WTC11 (cell line): ENCODE measurements around the gene METTL21C. TPM values are rescaled to one million over a fixed set of nuclear protein-coding genes. Genes with fewer than 3 reads are reported as not detected.

Experiments used
- ATAC-seq: fragments of 200-7000 bp; cut with Tn5 transposase; 2 replicates; pipeline ENCODE4 v1.10.0; 2021; ENCODE audit warnings: mild to moderate bottlenecking, moderate library complexity
- CTCF ChIA-PET: fragments of 300-600 bp; sonication (Branson Sonifier 250); formaldehyde crosslinking; loops from one replicate; lab custom pipeline; 2021; ENCODE audit warnings: antibody characterized with exemption; lab: Charles Lee
- POLR2A ChIA-PET: fragments of 350-600 bp; sonication (Branson Sonifier 250); formaldehyde crosslinking; loops from one replicate; lab custom pipeline; 2021; ENCODE audit warnings: antibody characterized with exemption; lab: Charles Lee
- DNase-seq: peaks from one replicate; pipeline ENCODE4 v3.0.0; 2021; ENCODE audit warnings: low spot score
- H3K27ac Mint-ChIP-seq: 2 replicates; pipeline ENCODE4 v1.8.0; 2021; ENCODE audit warnings: mixed read lengths
- H3K27me3 Mint-ChIP-seq: 2 replicates; pipeline ENCODE4 v1.8.0; 2021; ENCODE audit warnings: low read depth, mild to moderate bottlenecking, moderate library complexity, mixed read lengths
- H3K36me3 Mint-ChIP-seq: 2 replicates; pipeline ENCODE4 v1.8.0; 2021; ENCODE audit warnings: mixed read lengths
- H3K4me1 Mint-ChIP-seq: 2 replicates; pipeline ENCODE4 v1.8.0; 2022; ENCODE audit warnings: mixed read lengths
- H3K4me3 Mint-ChIP-seq: 2 replicates; pipeline ENCODE4 v1.8.0; 2021; ENCODE audit warnings: mild to moderate bottlenecking, moderate library complexity, mixed read lengths
- H3K9me3 Mint-ChIP-seq: 2 replicates; pipeline ENCODE4 v1.8.0; 2021; ENCODE audit warnings: mixed read lengths
- ATF1 ChIP-seq: sonication (generic); formaldehyde crosslinking; IDR thresholded peaks from 2 replicates; pipeline ENCODE4 v1.8.1; 2023; ENCODE audit warnings: mild to moderate bottlenecking, moderate library complexity, missing genetic modification reagents
- CREM ChIP-seq: sonication (generic); formaldehyde crosslinking; IDR thresholded peaks from 2 replicates; pipeline ENCODE4 v1.8.1; 2022; ENCODE audit warnings: mild to moderate bottlenecking, missing genetic modification reagents, moderate library complexity
- ESRRA ChIP-seq: sonication (generic); formaldehyde crosslinking; IDR thresholded peaks from 2 replicates; pipeline ENCODE4 v1.8.1; 2022; ENCODE audit warnings: mild to moderate bottlenecking, missing genetic modification reagents, borderline replicate concordance
- ETV6 ChIP-seq: sonication (generic); formaldehyde crosslinking; IDR thresholded peaks from 2 replicates; pipeline ENCODE4 v1.8.1; 2022; ENCODE audit warnings: mild to moderate bottlenecking, missing genetic modification reagents
- FOXP4 ChIP-seq: sonication (generic); formaldehyde crosslinking; IDR thresholded peaks from 2 replicates; pipeline ENCODE4 v1.8.0; 2022; ENCODE audit warnings: mild to moderate bottlenecking, missing genetic modification reagents
- IRF2 ChIP-seq: sonication (generic); formaldehyde crosslinking; IDR thresholded peaks from 2 replicates; pipeline ENCODE4 v1.8.0; 2022; ENCODE audit warnings: low read depth, missing genetic modification reagents, borderline replicate concordance
- MAX ChIP-seq: sonication (generic); formaldehyde crosslinking; IDR thresholded peaks from 2 replicates; pipeline ENCODE4 v1.8.0; 2022; ENCODE audit warnings: mild to moderate bottlenecking, missing genetic modification reagents
- NFYB ChIP-seq: sonication (generic); formaldehyde crosslinking; conservative IDR thresholded peaks from 2 replicates; pipeline ENCODE4 v1.8.0; 2022; ENCODE audit warnings: low read depth, missing genetic modification reagents
- SMAD4 ChIP-seq: sonication (generic); formaldehyde crosslinking; IDR thresholded peaks from 2 replicates; pipeline ENCODE4 v1.8.0; 2022; ENCODE audit warnings: mild to moderate bottlenecking, missing genetic modification reagents
- TCF7 ChIP-seq: sonication (generic); formaldehyde crosslinking; IDR thresholded peaks from 2 replicates; pipeline ENCODE4 v1.8.0; 2022; ENCODE audit warnings: mild to moderate bottlenecking, low read depth, missing genetic modification reagents, moderate library complexity
- TP53 ChIP-seq: sonication (generic); formaldehyde crosslinking; IDR thresholded peaks from 2 replicates; pipeline ENCODE4 v1.8.1; 2023; ENCODE audit warnings: mild to moderate bottlenecking, missing genetic modification reagents
- ZNF121 ChIP-seq: sonication (generic); formaldehyde crosslinking; IDR thresholded peaks from 2 replicates; pipeline ENCODE4 v1.8.0; 2023; ENCODE audit warnings: missing genetic modification reagents
- ZNF232 ChIP-seq: sonication (generic); formaldehyde crosslinking; IDR thresholded peaks from 2 replicates; pipeline ENCODE4 v1.8.0; 2022; ENCODE audit warnings: mild to moderate bottlenecking, missing genetic modification reagents
- ZNF263 ChIP-seq: sonication (generic); formaldehyde crosslinking; IDR thresholded peaks from 2 replicates; pipeline ENCODE4 v1.8.1; 2022; ENCODE audit warnings: low read depth, mild to moderate bottlenecking, moderate library complexity, missing genetic modification reagents
- ZNF317 ChIP-seq: sonication (generic); formaldehyde crosslinking; IDR thresholded peaks from 2 replicates; pipeline ENCODE4 v1.8.1; 2023; ENCODE audit warnings: low read depth, mild to moderate bottlenecking, moderate library complexity, missing genetic modification reagents, borderline replicate concordance
- ZNF671 ChIP-seq: fragments of 250-450 bp; sonication (Bioruptor Pico); IDR thresholded peaks from 2 replicates; pipeline ENCODE4 v1.8.0; 2021; ENCODE audit warnings: mild to moderate bottlenecking
- total RNA-seq: library from RNA; stranded (reverse); gene quantifications from 3 replicates; pipeline ENCODE4 v1.2.3, GENCODE V29; 2021
- TF ChIP-seq, protein P1 (sequence below): sonication (generic); formaldehyde crosslinking; IDR thresholded peaks from 2 replicates; pipeline ENCODE4 v1.8.1; 2022; ENCODE audit warnings: mild to moderate bottlenecking, missing genetic modification reagents, moderate library complexity, borderline replicate concordance
- TF ChIP-seq, protein P2 (sequence below): sonication (generic); formaldehyde crosslinking; IDR thresholded peaks from 2 replicates; pipeline ENCODE4 v1.8.1; 2023; ENCODE audit warnings: mild to moderate bottlenecking, missing genetic modification reagents
- TF ChIP-seq, protein P3 (sequence below): sonication (generic); formaldehyde crosslinking; IDR thresholded peaks from 2 replicates; pipeline ENCODE4 v1.8.1; 2023; ENCODE audit warnings: mild to moderate bottlenecking, missing genetic modification reagents, moderate library complexity
- TF ChIP-seq, protein P4 (sequence below): sonication (generic); formaldehyde crosslinking; IDR thresholded peaks from 2 replicates; pipeline ENCODE4 v1.8.0; 2022; ENCODE audit warnings: mild to moderate bottlenecking, missing genetic modification reagents
- TF ChIP-seq, protein P5 (sequence below): sonication (generic); formaldehyde crosslinking; IDR thresholded peaks from 2 replicates; pipeline ENCODE4 v1.8.1; 2022; ENCODE audit warnings: low read depth, missing genetic modification reagents, borderline replicate concordance
- TF ChIP-seq, protein P6 (sequence below): fragments of 250-450 bp; sonication (Bioruptor Pico); IDR thresholded peaks from 2 replicates; pipeline ENCODE4 v1.9.0; 2021; ENCODE audit warnings: mild to moderate bottlenecking

METTL21C gene
- total RNA-seq, 1 experiment from 2014 or later: not detected

- Mint-ChIP-seq H3K27me3 (no peaks in the 10 kb centered on the region), H3K27ac (no peak overlapping the region), H3K4me1 (peaks cover 11% of the 10 kb centered on the region), H3K9me3 (no peaks in the 10 kb centered on the region), H3K36me3 (no peaks in the 10 kb centered on the region), H3K4me3 (no peak overlapping the region)
- ChIA-PET POLR2A (no interaction called here), CTCF (no interaction called here)
- no peak for DNase-seq
- TF ChIP-seq NFYB (no peak), ETV6 (CRISPR knock-in tag) (no peak), ZNF232 (CRISPR knock-in tag) (no peak), ZNF671 (no peak), TCF7 (CRISPR knock-in tag) (no peak), CREM (CRISPR knock-in tag) (no peak), SMAD4 (CRISPR knock-in tag) (no peak), ZNF121 (CRISPR knock-in tag) (no peak), ZNF263 (CRISPR knock-in tag) (no peak)
- TF ChIP-seq, protein P1, sequence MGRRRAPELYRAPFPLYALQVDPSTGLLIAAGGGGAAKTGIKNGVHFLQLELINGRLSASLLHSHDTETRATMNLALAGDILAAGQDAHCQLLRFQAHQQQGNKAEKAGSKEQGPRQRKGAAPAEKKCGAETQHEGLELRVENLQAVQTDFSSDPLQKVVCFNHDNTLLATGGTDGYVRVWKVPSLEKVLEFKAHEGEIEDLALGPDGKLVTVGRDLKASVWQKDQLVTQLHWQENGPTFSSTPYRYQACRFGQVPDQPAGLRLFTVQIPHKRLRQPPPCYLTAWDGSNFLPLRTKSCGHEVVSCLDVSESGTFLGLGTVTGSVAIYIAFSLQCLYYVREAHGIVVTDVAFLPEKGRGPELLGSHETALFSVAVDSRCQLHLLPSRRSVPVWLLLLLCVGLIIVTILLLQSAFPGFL (CRISPR knock-in tag): no peak
- TF ChIP-seq, protein P2, sequence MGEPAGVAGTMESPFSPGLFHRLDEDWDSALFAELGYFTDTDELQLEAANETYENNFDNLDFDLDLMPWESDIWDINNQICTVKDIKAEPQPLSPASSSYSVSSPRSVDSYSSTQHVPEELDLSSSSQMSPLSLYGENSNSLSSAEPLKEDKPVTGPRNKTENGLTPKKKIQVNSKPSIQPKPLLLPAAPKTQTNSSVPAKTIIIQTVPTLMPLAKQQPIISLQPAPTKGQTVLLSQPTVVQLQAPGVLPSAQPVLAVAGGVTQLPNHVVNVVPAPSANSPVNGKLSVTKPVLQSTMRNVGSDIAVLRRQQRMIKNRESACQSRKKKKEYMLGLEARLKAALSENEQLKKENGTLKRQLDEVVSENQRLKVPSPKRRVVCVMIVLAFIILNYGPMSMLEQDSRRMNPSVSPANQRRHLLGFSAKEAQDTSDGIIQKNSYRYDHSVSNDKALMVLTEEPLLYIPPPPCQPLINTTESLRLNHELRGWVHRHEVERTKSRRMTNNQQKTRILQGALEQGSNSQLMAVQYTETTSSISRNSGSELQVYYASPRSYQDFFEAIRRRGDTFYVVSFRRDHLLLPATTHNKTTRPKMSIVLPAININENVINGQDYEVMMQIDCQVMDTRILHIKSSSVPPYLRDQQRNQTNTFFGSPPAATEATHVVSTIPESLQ: no peak
- TF ChIP-seq, protein P3, sequence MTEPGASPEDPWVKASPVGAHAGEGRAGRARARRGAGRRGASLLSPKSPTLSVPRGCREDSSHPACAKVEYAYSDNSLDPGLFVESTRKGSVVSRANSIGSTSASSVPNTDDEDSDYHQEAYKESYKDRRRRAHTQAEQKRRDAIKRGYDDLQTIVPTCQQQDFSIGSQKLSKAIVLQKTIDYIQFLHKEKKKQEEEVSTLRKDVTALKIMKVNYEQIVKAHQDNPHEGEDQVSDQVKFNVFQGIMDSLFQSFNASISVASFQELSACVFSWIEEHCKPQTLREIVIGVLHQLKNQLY: no peak
- TF ChIP-seq, protein P4, sequence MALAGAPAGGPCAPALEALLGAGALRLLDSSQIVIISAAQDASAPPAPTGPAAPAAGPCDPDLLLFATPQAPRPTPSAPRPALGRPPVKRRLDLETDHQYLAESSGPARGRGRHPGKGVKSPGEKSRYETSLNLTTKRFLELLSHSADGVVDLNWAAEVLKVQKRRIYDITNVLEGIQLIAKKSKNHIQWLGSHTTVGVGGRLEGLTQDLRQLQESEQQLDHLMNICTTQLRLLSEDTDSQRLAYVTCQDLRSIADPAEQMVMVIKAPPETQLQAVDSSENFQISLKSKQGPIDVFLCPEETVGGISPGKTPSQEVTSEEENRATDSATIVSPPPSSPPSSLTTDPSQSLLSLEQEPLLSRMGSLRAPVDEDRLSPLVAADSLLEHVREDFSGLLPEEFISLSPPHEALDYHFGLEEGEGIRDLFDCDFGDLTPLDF (CRISPR knock-in tag): no peak
- ATAC-seq: no peak
Observed at GRCh38 chr13:102704238-102705058, 9.6 kb upstream of the METTL21C start.

- Mint-ChIP-seq H3K9me3 (peaks cover 6% of the 10 kb centered on the region), H3K36me3 (no peaks in the 10 kb centered on the region), H3K4me3 (no peak overlapping the region), H3K27ac (no peak overlapping the region), H3K4me1 (peaks cover 11% of the 10 kb centered on the region), H3K27me3 (no peaks in the 10 kb centered on the region)
- POLR2A ChIA-PET: no interaction called here
- DNase-seq (no peak), ATAC-seq (no peak)
- CTCF ChIA-PET: no interaction called here
- TF ChIP-seq ZNF317 (CRISPR knock-in tag): no peak
- no peak for TF ChIP-seq IRF2
- no peak for TF ChIP-seq ESRRA (CRISPR knock-in tag)
- TF ChIP-seq, protein P4 (CRISPR knock-in tag): no peak
- TF ChIP-seq, protein P5, sequence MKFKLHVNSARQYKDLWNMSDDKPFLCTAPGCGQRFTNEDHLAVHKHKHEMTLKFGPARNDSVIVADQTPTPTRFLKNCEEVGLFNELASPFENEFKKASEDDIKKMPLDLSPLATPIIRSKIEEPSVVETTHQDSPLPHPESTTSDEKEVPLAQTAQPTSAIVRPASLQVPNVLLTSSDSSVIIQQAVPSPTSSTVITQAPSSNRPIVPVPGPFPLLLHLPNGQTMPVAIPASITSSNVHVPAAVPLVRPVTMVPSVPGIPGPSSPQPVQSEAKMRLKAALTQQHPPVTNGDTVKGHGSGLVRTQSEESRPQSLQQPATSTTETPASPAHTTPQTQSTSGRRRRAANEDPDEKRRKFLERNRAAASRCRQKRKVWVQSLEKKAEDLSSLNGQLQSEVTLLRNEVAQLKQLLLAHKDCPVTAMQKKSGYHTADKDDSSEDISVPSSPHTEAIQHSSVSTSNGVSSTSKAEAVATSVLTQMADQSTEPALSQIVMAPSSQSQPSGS (CRISPR knock-in tag): no peak
- TF ChIP-seq, protein P6, sequence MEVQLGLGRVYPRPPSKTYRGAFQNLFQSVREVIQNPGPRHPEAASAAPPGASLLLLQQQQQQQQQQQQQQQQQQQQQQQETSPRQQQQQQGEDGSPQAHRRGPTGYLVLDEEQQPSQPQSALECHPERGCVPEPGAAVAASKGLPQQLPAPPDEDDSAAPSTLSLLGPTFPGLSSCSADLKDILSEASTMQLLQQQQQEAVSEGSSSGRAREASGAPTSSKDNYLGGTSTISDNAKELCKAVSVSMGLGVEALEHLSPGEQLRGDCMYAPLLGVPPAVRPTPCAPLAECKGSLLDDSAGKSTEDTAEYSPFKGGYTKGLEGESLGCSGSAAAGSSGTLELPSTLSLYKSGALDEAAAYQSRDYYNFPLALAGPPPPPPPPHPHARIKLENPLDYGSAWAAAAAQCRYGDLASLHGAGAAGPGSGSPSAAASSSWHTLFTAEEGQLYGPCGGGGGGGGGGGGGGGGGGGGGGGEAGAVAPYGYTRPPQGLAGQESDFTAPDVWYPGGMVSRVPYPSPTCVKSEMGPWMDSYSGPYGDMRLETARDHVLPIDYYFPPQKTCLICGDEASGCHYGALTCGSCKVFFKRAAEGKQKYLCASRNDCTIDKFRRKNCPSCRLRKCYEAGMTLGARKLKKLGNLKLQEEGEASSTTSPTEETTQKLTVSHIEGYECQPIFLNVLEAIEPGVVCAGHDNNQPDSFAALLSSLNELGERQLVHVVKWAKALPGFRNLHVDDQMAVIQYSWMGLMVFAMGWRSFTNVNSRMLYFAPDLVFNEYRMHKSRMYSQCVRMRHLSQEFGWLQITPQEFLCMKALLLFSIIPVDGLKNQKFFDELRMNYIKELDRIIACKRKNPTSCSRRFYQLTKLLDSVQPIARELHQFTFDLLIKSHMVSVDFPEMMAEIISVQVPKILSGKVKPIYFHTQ (CRISPR knock-in tag): no peak
- no peak for TF ChIP-seq TP53 (CRISPR knock-in tag)
- TF ChIP-seq ATF1 (CRISPR knock-in tag): no peak
- no peak for TF ChIP-seq FOXP4 (CRISPR knock-in tag)
- TF ChIP-seq MAX (CRISPR knock-in tag): no peak
Observed at GRCh38 chr13:102703726-102704035, 8.8 kb upstream of the METTL21C start.
